K562 (cell line): Measurements from ENCODE around the gene TRAIP. TPM values are rescaled to one million over a fixed set of nuclear protein-coding genes. Genes with fewer than 3 reads are reported as not detected.

Experiments used
- ATAC-seq: fragments of 200-7000 bp; cut with Tn5 transposase; 3 replicates; pipeline ENCODE4 v1.9.1; 2020; ENCODE audit warnings: moderate library complexity
- BruUV-seq: library from RNA; stranded (reverse); fragments of 400-500 nt; replicated peaks from 2 replicates; lab custom pipeline; 2021; lab: Mats Ljungman, UMichigan
- CTCF ChIA-PET: fragments of 300-600 bp; formaldehyde crosslinking; extraction: SDS; loops from one replicate; lab custom pipeline; 2021; ENCODE audit warnings: low intra/inter-chr PET ratio; lab: Yijun Ruan, JAX
- POLR2A ChIA-PET: fragments of 300-600, 350-650 bp; sonication (Branson Sonifier 250); formaldehyde crosslinking; extraction: SDS; loops from one replicate; lab custom pipeline; 2021; ENCODE audit warnings: antibody characterized with exemption, inconsistent platforms; lab: Yijun Ruan, JAX
- DNase-seq, 4 experiments: peaks; one replicate each; pipeline versions ENCODE4 v3.0.0 to v3.0.0-alpha.2; 2011 to 2018; ENCODE audit warnings: low spot score in 3 of 4, mixed read lengths in 3 of 4; ENCODE audit errors: extremely low read depth in 1 of 4
- FAIRE-seq: peaks from 2 replicates; lab custom pipeline; 2011; peaks lifted over from hg19 to GRCh38; lab: Jason Lieb, UNC
- H2AFZ ChIP-seq: 2 replicates; pipeline ENCODE4 v1.6.0; 2011; ENCODE audit warnings: low read depth, low read length, control low read depth, inconsistent platforms
- H3K27ac ChIP-seq: fragments of 200-600 bp; 3 replicates; pipeline ENCODE4 v1.8.0; 2011; ENCODE audit warnings: low read depth, mild to moderate bottlenecking, control low read depth, inconsistent platforms, low read length, moderate library complexity, mixed read lengths; ENCODE audit errors: extremely low read depth
- H3K27me3 ChIP-seq, 2 experiments: fragments of 300-600 bp in 1 of 2; 2 replicates in 1 of 2; 3 replicates in 1 of 2; pipeline versions ENCODE4 v1.6.0 to v1.8.0; 2011; ENCODE audit warnings: inconsistent platforms in 2 of 2, low read length in 2 of 2, mild to moderate bottlenecking in 1 of 2, mixed read lengths in 1 of 2, moderate library complexity in 1 of 2; ENCODE audit not compliant: control insufficient read depth in 2 of 2, insufficient read depth in 2 of 2
- H3K36me3 ChIP-seq: fragments of 300-600 bp; 3 replicates; pipeline ENCODE4 v1.8.0; 2011; ENCODE audit warnings: mild to moderate bottlenecking, low read length, inconsistent platforms; ENCODE audit not compliant: control insufficient read depth, insufficient read depth
- H3K4me1 ChIP-seq, 2 experiments: fragments of 200-600 bp in 1 of 2; replicated peaks in 1 of 2; 2 replicates in 1 of 2; 3 replicates in 1 of 2; pipeline versions ENCODE4 v1.5.1 to v1.8.0; 2011; ENCODE audit warnings: inconsistent platforms in 2 of 2, low read length in 2 of 2, mild to moderate bottlenecking in 1 of 2, mixed read lengths in 1 of 2, moderate library complexity in 1 of 2; ENCODE audit not compliant: control insufficient read depth in 2 of 2, insufficient read depth in 2 of 2
- H3K4me2 ChIP-seq: 2 replicates; pipeline ENCODE4 v1.6.1; 2011; ENCODE audit warnings: low read length, control low read depth, inconsistent platforms, mixed read lengths; ENCODE audit not compliant: insufficient read depth
- H3K4me3 ChIP-seq: fragments of 200-600 bp; sonication (generic), shearing (Covaris generic); 2 replicates; pipeline ENCODE4 v1.5.1; 2016; ENCODE audit warnings: control low read depth, inconsistent platforms
- H3K79me2 ChIP-seq: fragments of 200-600 bp; 3 replicates; pipeline ENCODE4 v1.8.0; 2011; ENCODE audit warnings: low read length, inconsistent platforms; ENCODE audit not compliant: control insufficient read depth, insufficient read depth
- H3K9ac ChIP-seq, 2 experiments: 2 replicates each; pipeline versions ENCODE4 v1.6.0 to v1.6.1; 2011; ENCODE audit warnings: low read depth in 2 of 2, low read length in 2 of 2, control low read depth in 1 of 2, inconsistent platforms in 1 of 2, mild to moderate bottlenecking in 1 of 2, mixed read lengths in 1 of 2; ENCODE audit not compliant: insufficient read depth in 1 of 2
- H3K9me1 ChIP-seq: one replicate; pipeline ENCODE4 v1.6.0; 2011; ENCODE audit warnings: inconsistent platforms, mild to moderate bottlenecking, low read length, moderate library complexity; ENCODE audit not compliant: control insufficient read depth, insufficient read depth
- H3K9me3 ChIP-seq: replicated peaks from 2 replicates; pipeline ENCODE4 v1.5.1; 2011; ENCODE audit warnings: low read depth, low read length, inconsistent platforms; ENCODE audit not compliant: control insufficient read depth, insufficient read depth
- H4K20me1 ChIP-seq: replicated peaks from 2 replicates; pipeline ENCODE4 v1.6.1; 2011; ENCODE audit warnings: low read length, inconsistent platforms, mixed read lengths; ENCODE audit not compliant: control insufficient read depth, insufficient read depth
- FUS ChIP-seq: fragments of 200-400 bp; formaldehyde crosslinking; optimal IDR thresholded peaks from 2 replicates; pipeline ENCODE3; 2017; ENCODE audit warnings: low read depth, low read length
- NFRKB ChIP-seq: fragments of 450-650 bp; IDR thresholded peaks from 2 replicates; pipeline ENCODE4 v1.6.1; 2016; ENCODE audit warnings: low read depth
- TCF3 ChIP-seq: sonication (generic); formaldehyde crosslinking; IDR thresholded peaks from 2 replicates; pipeline ENCODE4 v1.4.0; 2020; ENCODE audit warnings: mild to moderate bottlenecking, missing genetic modification reagents
- TOE1 ChIP-seq, 2 experiments: fragments of 450-650 bp in 1 of 2; sonication (generic) in 1 of 2; formaldehyde crosslinking in 1 of 2; IDR thresholded peaks; 2 replicates each; pipeline versions ENCODE4 v1.7.1 to v1.8.0; 2016 to 2022; ENCODE audit warnings: borderline replicate concordance in 2 of 2, mild to moderate bottlenecking in 2 of 2, antibody characterized with exemption in 1 of 2, inconsistent platforms in 1 of 2, low read depth in 1 of 2, missing genetic modification reagents in 1 of 2, moderate library complexity in 1 of 2
- ZNF444 ChIP-seq: fragments of 250-450 bp; sonication (Bioruptor Pico); IDR thresholded peaks from 2 replicates; pipeline ENCODE4 v1.4.0; 2020; ENCODE audit warnings: mild to moderate bottlenecking, moderate library complexity
- ZNF668 ChIP-seq: fragments of 250-450 bp; sonication (Bioruptor Pico); IDR thresholded peaks from 2 replicates; pipeline ENCODE4 v1.8.0; 2022; ENCODE audit warnings: mild to moderate bottlenecking, inconsistent platforms
- WGBS: fragments of 100-300 bp; shearing (Covaris generic); methylation state at CpG from one replicate; pipeline ENCODE4 v1.1.6; 2016; ENCODE audit warnings: low coverage, mixed read lengths; ENCODE audit not compliant: insufficient coverage; ENCODE audit errors: missing lambda C conversion rate; 5-methylcytosine and 5-hydroxymethylcytosine counted together
- in situ Hi-C: fragments of 300-500 bp; cut with MboI; formaldehyde crosslinking; loops from 4 replicates; pipeline ENCODE4 v1.15.0; 2018; ENCODE audit warnings: inconsistent platforms, mixed read lengths
- intact Hi-C: fragments of 100-400 bp; cut with micrococcal nuclease; formaldehyde crosslinking; loops from 2 replicates; pipeline ENCODE4 v1.14.2; 2022
- polyA plus RNA-seq, 8 experiments: library from polyadenylated mRNA; depleted of rRNA in 4 of 8; stranded (reverse) in 5 of 8; unstranded in 3 of 8; fragments of >200 nt; fragmentation: Nextera tagmentation in 2 of 8; fragmentation: Illumina TruSeq in 1 of 8; extraction: Ambion mirVana in 2 of 8; extraction: Trizol in 1 of 8; gene quantifications; 2 replicates each; pipeline versions ENCODE4 v1.2.1 to v1.2.3, GENCODE V29; 2011 to 2014; ENCODE audit warnings: inconsistent platforms in 1 of 8, missing spikeins in 1 of 8
- total RNA-seq, 7 experiments: library from RNA; depleted of rRNA in 6 of 7; stranded (reverse); fragments of >200 nt in 6 of 7; fragmentation: Illumina TruSeq in 2 of 7; extraction: Trizol in 2 of 7; gene quantifications; 2 replicates each; pipeline versions ENCODE4 v1.2.1 to v1.2.3, GENCODE V29; 2011 to 2021; ENCODE audit warnings: low replicate concordance in 1 of 7

The TRAIP gene
- total and polyA plus RNA-seq, 9 of the 15 experiments (the other 6 are each of a cell fraction or from before 2014, with no cell fraction given) = 14.3 to 38.6 (median 21.2) TPM

DNA sequence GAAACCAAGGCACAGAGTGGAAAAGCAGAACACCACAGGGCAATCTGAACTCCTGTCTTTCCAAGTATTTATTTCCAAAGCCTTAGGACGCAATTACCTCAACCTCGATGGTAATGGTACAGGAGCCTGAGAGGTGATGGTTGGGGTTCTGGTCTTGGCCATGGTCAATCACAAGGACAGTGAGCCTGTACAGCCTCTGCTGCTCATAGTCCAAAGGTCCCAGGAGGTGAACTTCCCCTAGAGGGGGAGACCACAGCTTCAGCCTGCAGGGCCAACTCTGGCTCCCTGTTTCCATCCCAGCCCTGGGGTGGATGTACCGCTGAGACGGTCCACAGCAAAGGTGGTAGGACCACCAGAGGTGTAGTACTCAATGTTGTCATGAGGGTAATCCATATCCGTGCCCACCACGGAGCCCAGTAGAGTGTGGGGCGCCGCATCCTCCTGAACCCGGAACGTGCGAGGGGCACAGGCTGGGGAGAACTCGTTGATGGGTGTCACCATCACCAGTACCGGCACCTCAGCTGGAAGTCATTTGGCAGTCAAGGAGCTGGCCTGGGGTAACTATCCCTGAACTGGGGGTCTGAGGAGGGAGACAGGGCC is 62.8 kb downstream of the TRAIP start:
- Histone ChIP-seq H3K4me3 (no peak overlapping the region), H3K4me2 (no peak overlapping the region), H2AFZ (no peak overlapping the region), H3K9me1 (no peaks in the 10 kb centered on the region), H3K9me3 (no peaks in the 10 kb centered on the region), H3K27me3 (no peaks in the 10 kb centered on the region), H3K9ac (no peak overlapping the region; a peak in 2 of 4 replicates), H3K79me2 (no peaks in the 10 kb centered on the region), H4K20me1 (no peaks in the 10 kb centered on the region), H3K4me1 (peaks cover 4 to 10% of the 10 kb centered on the region in 2 experiments; a peak in 3 of 5 replicates), H3K27ac (no peak overlapping the region), H3K36me3 (no peaks in the 10 kb centered on the region)
- 59% methylated on average over 10 of the region's 13 CpGs for WGBS
- FAIRE-seq = no peak
- ChIA-PET POLR2A (interaction anchor here (0.6 kb wide), 1 partner anchor 1447 kb away, joined by 3 read pairs; no protein-coding TSS in a partner anchor), CTCF (no interaction called here)
- DNase-seq = no peak
- BruUV-seq = no TSS peak
- TF ChIP-seq FUS = no peak
- TF ChIP-seq ZNF668 (CRISPR knock-in tag) = no peak
- no peak for TF ChIP-seq TCF3
- TF ChIP-seq NFRKB = no peak
- TF ChIP-seq ZNF444 (CRISPR knock-in tag) = no peak
- no peak for TF ChIP-seq TOE1 (IDR thresholded peaks at IDR 0.05; ENCODE audit: borderline replicate concordance)
- no peak for TF ChIP-seq TOE1 (CRISPR knock-in tag; IDR thresholded peaks at IDR 0.05; ENCODE audit: borderline replicate concordance, low read depth)
- in situ Hi-C loops = no loop called here
- ATAC-seq = no peak
- intact Hi-C loops = no loop called here
